ENCODE results near the gene ADPRHL1. TPM values are rescaled to one million over a fixed set of nuclear protein-coding genes. Genes with fewer than 3 reads are reported as not detected.
A peak's percentile ranks its signal among the peaks of the same experiment; 100 is the strongest.

Gene ADPRHL1
- total RNA-seq, 2 experiments from 2014 or later = 0.50 to 0.56 TPM

DNA sequence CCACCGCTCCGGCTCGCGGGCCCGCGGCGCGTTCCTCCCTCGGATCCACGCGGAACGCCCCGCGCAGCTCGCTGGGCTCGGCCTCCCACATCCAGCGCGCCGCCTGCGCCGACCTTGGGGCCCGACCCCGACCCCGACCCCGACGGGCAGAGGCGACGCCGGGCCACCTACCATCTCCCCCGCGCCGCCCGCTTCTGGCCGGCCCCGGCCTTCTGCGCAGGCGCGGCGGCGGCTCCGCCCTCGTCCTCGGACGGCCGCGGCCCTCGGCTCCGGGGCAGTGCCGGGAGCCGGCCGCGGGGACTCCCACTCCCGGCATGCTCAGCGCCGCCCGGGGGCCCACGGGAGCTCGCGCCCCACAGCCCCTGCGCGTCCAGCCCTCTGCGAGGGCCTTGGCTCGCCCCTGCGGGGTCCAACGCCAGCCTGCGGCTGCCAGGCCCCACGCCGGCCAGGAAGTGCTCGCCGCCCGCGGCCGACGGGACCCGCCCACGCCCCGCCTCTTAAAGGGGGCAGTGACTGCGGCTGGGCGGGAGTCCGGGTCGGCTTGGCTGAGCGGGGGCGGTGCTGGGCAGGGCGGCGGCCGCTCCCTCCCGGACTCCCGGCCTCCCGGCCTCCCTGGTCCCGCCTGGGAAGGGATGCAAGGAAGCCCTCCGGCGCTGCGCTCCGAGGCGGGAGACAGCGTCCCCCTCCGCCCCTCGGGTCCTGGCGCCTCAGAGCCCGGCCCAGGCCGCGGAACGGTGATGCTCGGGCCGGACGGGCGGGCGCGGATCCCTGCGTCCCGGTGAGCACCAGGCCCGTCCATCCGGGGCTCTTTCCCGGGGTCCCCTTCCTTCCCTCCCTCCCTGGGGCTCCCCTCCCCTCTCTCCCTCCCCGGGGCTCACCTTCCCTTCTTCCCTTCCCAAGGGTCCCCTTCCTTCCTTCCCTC lies 37.5 kb upstream of the ADPRHL1 start, which contains the start of gene DCUN1D2:
Gene DCUN1D2 (minus strand): TSS at position 216 of the 922 bp plus-strand sequence. CDS start 42 bp downstream, at position 174.
- intact Hi-C loops (cut with micrococcal nuclease) = loop anchor here (5.0 to 10.0 kb wide), 2 partner anchors 94 to 283 kb away; partner anchors contain the start of genes CUL4A, PCID2 and TFDP1
- Mint-ChIP-seq H3K9me3 (no peaks in the 10 kb centered on the region), H3K27me3 (no peaks in the 10 kb centered on the region), H3K4me3 (peak within 1 kb of the TSS; percentile 96), H3K36me3 (peaks cover 21% of the 10 kb centered on the region), H3K27ac (peak within 1 kb of the TSS; percentile 85), H3K4me1 (ENCODE audit: low read depth) (peaks cover 59% of the 10 kb centered on the region)
- DNase-seq = peak; percentile 81
- ChIA-PET POLR2A (interaction anchor here (1.4 kb wide), 1 partner anchor 791 kb away, joined by 3 read pairs; the partner anchor contains the start of gene UPF3A), CTCF (no interaction called here)

GRCh38 chr13:113489549-113490495 lies 36.5 kb upstream of the ADPRHL1 start:
- ChIA-PET CTCF (interaction anchor here (1.1 kb wide), 1 partner anchor 13 kb away, joined by 3 read pairs; no protein-coding TSS in a partner anchor), POLR2A (interaction anchor here (1.4 kb wide), 1 partner anchor 792 kb away, joined by 3 read pairs; the partner anchor contains the start of gene UPF3A)
- Mint-ChIP-seq H3K27ac (peak overlapping the region; percentile 85), H3K4me1 (ENCODE audit: low read depth) (peaks cover 56% of the 10 kb centered on the region), H3K27me3 (no peaks in the 10 kb centered on the region), H3K4me3 (peak overlapping the region; percentile 96), H3K36me3 (peaks cover 15% of the 10 kb centered on the region), H3K9me3 (no peaks in the 10 kb centered on the region)
- intact Hi-C loops (cut with micrococcal nuclease) = loop anchor here (5.0 to 10.0 kb wide), 2 partner anchors 95 to 283 kb away; partner anchors contain the start of genes CUL4A, PCID2 and TFDP1
- peak; percentile 60 for DNase-seq

DNA sequence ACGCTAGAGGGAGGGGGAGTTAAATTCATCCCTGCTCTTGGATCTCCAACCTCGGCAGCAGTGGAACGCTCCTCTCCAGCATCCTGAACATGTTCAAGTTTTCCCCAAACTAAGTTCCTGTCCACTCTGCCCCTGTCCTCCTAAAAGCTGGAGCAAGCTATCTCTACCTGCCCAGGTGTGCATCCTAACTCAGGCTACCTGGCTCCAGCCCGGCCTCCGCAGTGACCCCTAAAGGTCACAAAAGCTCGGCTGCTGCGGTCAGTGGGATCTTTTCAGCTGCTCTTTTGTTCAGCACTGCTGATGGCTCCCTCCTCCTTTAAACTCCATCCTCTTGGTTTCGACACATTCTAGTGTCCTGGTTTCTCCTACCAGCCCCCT lies 35.9 kb upstream of the ADPRHL1 start:
- ChIA-PET POLR2A (no interaction called here), CTCF (interaction anchor here (1.1 kb wide), 1 partner anchor 14 kb away, joined by 3 read pairs; no protein-coding TSS in a partner anchor)
- no peak for DNase-seq
- H3K27ac Mint-ChIP-seq = no peak overlapping the region
- H3K4me1 Mint-ChIP-seq (ENCODE audit: low read depth) = peaks cover 53% of the 10 kb centered on the region
- intact Hi-C loops (cut with micrococcal nuclease) = no loop called here
- peaks cover 12% of the 10 kb centered on the region for H3K36me3 Mint-ChIP-seq
- peak overlapping the region; percentile 96 for H3K4me3 Mint-ChIP-seq
- no peaks in the 10 kb centered on the region for H3K27me3 Mint-ChIP-seq
- no peaks in the 10 kb centered on the region for H3K9me3 Mint-ChIP-seq

DNA sequence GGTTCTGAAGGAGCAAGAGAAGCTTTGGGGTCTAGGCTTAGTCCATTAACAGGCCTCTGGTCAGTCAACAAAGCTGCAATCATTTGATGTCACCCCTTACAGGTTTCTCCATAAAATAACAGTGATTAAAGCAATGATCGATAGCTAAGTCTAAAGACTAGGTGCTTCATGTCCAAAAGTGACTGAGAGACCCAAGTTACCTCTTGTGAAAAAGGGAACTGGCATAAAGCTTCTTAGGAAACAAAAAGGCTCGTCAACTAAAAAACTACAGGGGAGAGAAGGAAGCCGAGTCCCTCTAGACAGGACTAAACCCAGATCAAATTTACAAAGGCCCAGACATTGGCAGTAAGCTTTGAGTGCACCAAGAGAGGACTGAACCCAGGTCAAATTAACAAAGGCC lies 35.0 kb upstream of the ADPRHL1 start:
- H3K4me3 Mint-ChIP-seq = no peak overlapping the region
- no peak overlapping the region for H3K27ac Mint-ChIP-seq
- peaks cover 44% of the 10 kb centered on the region for H3K4me1 Mint-ChIP-seq (ENCODE audit: low read depth)
- POLR2A ChIA-PET = no interaction called here
- CTCF ChIA-PET = no interaction called here
- H3K9me3 Mint-ChIP-seq = no peaks in the 10 kb centered on the region
- H3K27me3 Mint-ChIP-seq = no peaks in the 10 kb centered on the region
- intact Hi-C loops (cut with micrococcal nuclease) = no loop called here
- no peak for DNase-seq
- H3K36me3 Mint-ChIP-seq = peaks cover 11% of the 10 kb centered on the region

- Mint-ChIP-seq H3K4me3 (no peak overlapping the region), H3K27ac (no peak overlapping the region), H3K4me1 (ENCODE audit: low read depth) (peaks cover 30% of the 10 kb centered on the region), H3K27me3 (no peaks in the 10 kb centered on the region), H3K9me3 (no peaks in the 10 kb centered on the region), H3K36me3 (peaks cover 12% of the 10 kb centered on the region)
- POLR2A ChIA-PET = no interaction called here
- intact Hi-C loops (cut with micrococcal nuclease) = no loop called here
- CTCF ChIA-PET = no interaction called here
- no peak for DNase-seq
These were observed 33.4 kb upstream of the ADPRHL1 start for GRCh38 chr13:113486698-113487097.

GRCh38 chr13:113485545-113485944 lies 32.3 kb upstream of the ADPRHL1 start:
- Mint-ChIP-seq H3K4me1 (ENCODE audit: low read depth) (peaks cover 28% of the 10 kb centered on the region), H3K27me3 (no peaks in the 10 kb centered on the region)
- intact Hi-C loops (cut with micrococcal nuclease) = no loop called here

DNA sequence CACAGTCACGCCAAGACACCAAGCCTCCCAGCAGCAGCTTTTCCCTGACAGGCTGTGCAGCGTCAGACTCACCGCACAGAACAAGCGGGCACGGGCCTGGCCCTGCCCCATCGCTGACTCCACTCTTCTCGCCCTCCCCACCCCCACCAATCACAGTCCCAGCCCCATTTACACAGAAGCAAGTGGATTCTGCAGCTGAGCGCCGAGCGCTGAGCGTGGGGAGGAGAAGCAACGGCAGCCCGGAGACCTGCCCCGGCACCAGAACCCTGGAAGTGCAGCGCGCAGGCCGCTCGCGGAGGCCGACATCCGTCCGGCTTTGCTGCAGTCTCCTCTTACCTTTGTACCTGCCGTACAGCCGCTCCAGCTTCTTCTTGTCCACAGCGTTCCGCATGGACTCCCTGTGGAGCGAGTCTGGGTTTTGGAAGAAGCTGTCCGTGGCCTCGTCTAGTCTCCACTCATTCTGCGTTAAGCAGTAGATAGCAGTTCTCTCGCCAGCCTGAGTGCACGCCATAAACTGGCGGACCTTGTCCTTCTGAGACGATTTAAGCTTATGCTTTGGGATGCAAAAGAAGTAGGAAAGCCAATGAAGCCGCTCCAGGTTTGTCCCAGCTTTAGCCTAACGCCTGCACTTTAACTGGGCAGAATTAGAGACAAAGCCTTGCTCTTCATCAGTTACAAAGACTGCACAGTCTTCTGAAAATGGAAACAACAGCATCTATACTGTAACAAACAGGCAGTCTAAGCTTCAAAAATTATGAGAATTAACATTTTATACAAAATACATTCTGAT lies 30.4 kb upstream of the ADPRHL1 start:
- intact Hi-C loops (cut with micrococcal nuclease) = no loop called here
- H3K9me3 Mint-ChIP-seq = no peaks in the 10 kb centered on the region
- peaks cover 17% of the 10 kb centered on the region for H3K36me3 Mint-ChIP-seq
- ChIA-PET CTCF (interaction anchor here (0.6 to 1.2 kb wide), 3 partner anchors 12 to 103 kb away, joined by 3 read pairs; no protein-coding TSS in a partner anchor), POLR2A (no interaction called here)
- DNase-seq = no peak
- no peaks in the 10 kb centered on the region for H3K27me3 Mint-ChIP-seq
- no peak overlapping the region for H3K4me3 Mint-ChIP-seq
- peaks cover 15% of the 10 kb centered on the region for H3K4me1 Mint-ChIP-seq (ENCODE audit: low read depth)
- H3K27ac Mint-ChIP-seq = no peak overlapping the region

More at GRCh38 chr13:113485545-113485944, 32.3 kb upstream of the ADPRHL1 start:
- CTCF ChIA-PET = no interaction called here
- H3K4me3 Mint-ChIP-seq = no peak overlapping the region
- DNase-seq = no peak
- POLR2A ChIA-PET = no interaction called here
- no peak overlapping the region for H3K27ac Mint-ChIP-seq
- H3K36me3 Mint-ChIP-seq = peaks cover 12% of the 10 kb centered on the region
- H3K9me3 Mint-ChIP-seq = no peaks in the 10 kb centered on the region

DNA sequence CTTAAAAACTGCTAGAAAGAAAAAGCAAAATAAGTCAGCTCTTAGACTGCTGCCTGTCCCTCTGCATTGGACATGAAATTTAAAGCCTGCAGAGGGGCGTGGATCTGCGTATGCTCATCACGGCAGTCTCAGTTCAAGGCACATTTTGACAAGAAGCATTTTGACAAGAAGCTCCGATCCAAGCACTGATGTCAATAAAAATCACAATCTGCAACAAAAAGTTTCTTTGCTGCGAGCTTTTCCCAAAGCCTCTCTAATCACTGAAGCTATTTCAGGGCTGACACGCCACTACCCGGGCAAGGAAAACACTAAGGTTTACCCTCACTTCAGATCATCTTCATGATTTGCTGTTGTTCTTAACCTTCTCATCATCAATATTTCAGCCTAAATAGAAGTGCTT lies 29.8 kb upstream of the ADPRHL1 start:
- CTCF ChIA-PET = interaction anchor here (1.2 kb wide), 1 partner anchor 13 kb away, joined by 3 read pairs; no protein-coding TSS in a partner anchor
- Mint-ChIP-seq H3K4me3 (no peak overlapping the region), H3K9me3 (no peaks in the 10 kb centered on the region), H3K36me3 (peaks cover 17% of the 10 kb centered on the region), H3K27ac (no peak overlapping the region), H3K27me3 (no peaks in the 10 kb centered on the region), H3K4me1 (ENCODE audit: low read depth) (peaks cover 9% of the 10 kb centered on the region)
- no peak for DNase-seq
- intact Hi-C loops (cut with micrococcal nuclease) = no loop called here
- POLR2A ChIA-PET = no interaction called here

DNA sequence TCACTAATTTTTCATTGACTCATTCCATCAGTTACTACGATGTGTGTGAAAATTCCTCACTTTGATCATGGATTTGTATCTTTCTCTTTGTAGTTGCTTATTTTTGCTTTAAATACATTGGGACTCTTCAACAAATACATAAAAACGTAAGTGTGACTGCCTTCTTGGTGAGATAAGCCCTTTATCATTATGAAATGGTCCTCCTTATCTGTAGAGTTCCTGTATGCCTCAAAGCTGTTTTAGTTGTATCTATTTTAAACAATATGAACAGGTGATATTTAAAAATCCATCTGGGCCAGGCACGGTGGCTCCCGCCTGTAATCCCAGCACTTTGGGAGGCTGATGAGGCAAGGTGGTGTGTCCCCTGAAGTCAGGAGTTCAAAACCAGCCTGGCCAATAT lies 25.9 kb upstream of the ADPRHL1 start:
- peaks cover 25% of the 10 kb centered on the region for H3K36me3 Mint-ChIP-seq

DNA sequence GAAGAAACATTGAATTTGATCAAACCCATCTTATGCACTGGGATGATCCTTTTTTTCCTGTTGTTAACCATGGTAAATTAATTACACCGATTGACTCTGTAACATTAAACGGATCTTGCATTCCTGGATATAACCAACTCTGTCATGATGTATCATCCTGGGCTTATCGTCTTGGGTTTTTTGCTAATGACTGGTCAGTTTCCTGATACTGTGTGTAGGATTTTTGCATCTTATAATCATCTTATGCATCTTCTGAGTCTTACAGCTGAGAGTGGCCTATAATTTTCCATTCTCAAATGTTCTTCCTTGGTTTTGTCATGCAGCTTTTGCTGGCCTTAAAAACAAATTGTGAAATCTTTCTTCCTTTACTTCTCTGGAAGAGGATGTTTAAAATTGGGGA lies 24.4 kb upstream of the ADPRHL1 start:
- intact Hi-C loops (cut with micrococcal nuclease) = no loop called here
- Mint-ChIP-seq H3K27me3 (no peaks in the 10 kb centered on the region), H3K4me1 (ENCODE audit: low read depth) (no peaks in the 10 kb centered on the region), H3K4me3 (no peak overlapping the region), H3K9me3 (no peaks in the 10 kb centered on the region), H3K36me3 (peaks cover 28% of the 10 kb centered on the region), H3K27ac (no peak overlapping the region)
- CTCF ChIA-PET = no interaction called here
- DNase-seq = no peak
- POLR2A ChIA-PET = no interaction called here

More for the DNA sequence above, 25.9 kb upstream of the ADPRHL1 start:
- DNase-seq = no peak
- CTCF ChIA-PET = no interaction called here
- POLR2A ChIA-PET = no interaction called here
- Mint-ChIP-seq H3K27me3 (no peaks in the 10 kb centered on the region), H3K9me3 (no peaks in the 10 kb centered on the region), H3K4me1 (ENCODE audit: low read depth) (no peaks in the 10 kb centered on the region), H3K27ac (no peak overlapping the region), H3K4me3 (no peak overlapping the region)
- intact Hi-C loops (cut with micrococcal nuclease) = no loop called here

DNA sequence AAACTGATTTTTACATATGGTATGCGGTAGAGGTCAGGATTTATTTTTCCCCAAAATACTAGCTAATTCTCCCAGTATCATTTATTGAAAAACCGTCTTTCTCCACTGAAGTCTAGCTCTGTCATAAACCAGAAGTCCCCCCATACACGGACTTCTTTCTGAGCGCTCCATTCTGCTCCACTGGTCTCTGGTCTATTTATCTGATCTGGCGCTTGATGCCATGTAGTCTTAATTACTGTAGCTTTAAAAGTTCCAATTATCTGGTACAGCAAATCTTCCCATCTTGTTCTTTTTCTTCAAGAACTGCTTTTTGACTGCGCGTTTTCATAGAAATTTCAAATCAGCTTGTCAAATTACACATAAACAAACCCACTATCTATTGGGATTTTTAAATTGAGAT lies 23.5 kb upstream of the ADPRHL1 start:
- no peak for DNase-seq
- peaks cover 30% of the 10 kb centered on the region for H3K36me3 Mint-ChIP-seq
- no peaks in the 10 kb centered on the region for H3K27me3 Mint-ChIP-seq
- POLR2A ChIA-PET = no interaction called here
- CTCF ChIA-PET = no interaction called here
- H3K9me3 Mint-ChIP-seq = no peaks in the 10 kb centered on the region
- intact Hi-C loops (cut with micrococcal nuclease) = no loop called here
- no peak overlapping the region for H3K4me3 Mint-ChIP-seq
- no peaks in the 10 kb centered on the region for H3K4me1 Mint-ChIP-seq (ENCODE audit: low read depth)
- no peak overlapping the region for H3K27ac Mint-ChIP-seq

Data from activated CD4-positive, alpha-beta memory T cell treated with anti-CD3 and anti-CD28 coated beads for 36 hours (primary cell).